OCI-LY7 (cell line): ENCODE measurements around the gene HSPB2. TPM values are rescaled to one million over a fixed set of nuclear protein-coding genes. Genes with fewer than 3 reads are reported as not detected.

Experiments
- BruUV-seq: library from RNA; stranded (reverse); fragments of 400-500 nt; replicated peaks from 2 replicates; lab custom pipeline; 2021; lab: Mats Ljungman, UMichigan
- CTCF ChIA-PET: fragments of 300-600 bp; sonication (Branson Sonifier 250); formaldehyde crosslinking; loops from one replicate; lab custom pipeline; 2022; ENCODE audit warnings: antibody characterized with exemption; ENCODE audit not compliant: unreplicated experiment; lab: Charles Lee
- POLR2A ChIA-PET: fragments of 300-600 bp; sonication (Branson Sonifier 250); formaldehyde crosslinking; loops from one replicate; lab custom pipeline; 2022; ENCODE audit warnings: antibody characterized with exemption; lab: Charles Lee
- DNase-seq: peaks from one replicate; pipeline ENCODE4 v3.0.0-alpha.2; 2015; ENCODE audit warnings: low spot score
- H2AFZ ChIP-seq: fragments of 200-600 bp; sonication (generic), shearing (Covaris generic); 2 replicates; pipeline ENCODE4 v1.6.1; 2014; ENCODE audit warnings: mild to moderate bottlenecking, antibody characterized with exemption, low read length, moderate library complexity
- H3K27ac ChIP-seq: fragments of 200-600 bp; sonication (generic); 2 replicates; pipeline ENCODE4 v1.5.1; 2014; ENCODE audit warnings: mixed run types, low read depth, mild to moderate bottlenecking, moderate library complexity, low read length, inconsistent platforms; ENCODE audit not compliant: poor library complexity, severe bottlenecking
- H3K36me3 ChIP-seq: fragments of 200-600 bp; sonication (generic); 2 replicates; pipeline ENCODE4 v1.6.1; 2014; ENCODE audit warnings: mild to moderate bottlenecking, antibody characterized with exemption, low read length, moderate library complexity, mixed read lengths; ENCODE audit not compliant: insufficient read depth
- H3K4me1 ChIP-seq: fragments of 200-600 bp; sonication (generic); 2 replicates; pipeline ENCODE4 v1.5.1; 2014; ENCODE audit warnings: mild to moderate bottlenecking, low read length; ENCODE audit not compliant: insufficient read depth, poor library complexity, severe bottlenecking
- H3K4me2 ChIP-seq: fragments of 200-600 bp; sonication (generic); 2 replicates; pipeline ENCODE4 v1.6.1; 2014; ENCODE audit warnings: mild to moderate bottlenecking, low read length
- H3K4me3 ChIP-seq: fragments of 200-600 bp; sonication (generic); 2 replicates; pipeline ENCODE4 v1.5.1; 2014; ENCODE audit warnings: mild to moderate bottlenecking, low read depth, low read length; ENCODE audit not compliant: poor library complexity, severe bottlenecking
- H3K79me2 ChIP-seq: fragments of 200-600 bp; sonication (generic); 2 replicates; pipeline ENCODE4 v1.6.1; 2016; ENCODE audit warnings: low read depth, mild to moderate bottlenecking, low read length, moderate library complexity, mixed read lengths; ENCODE audit not compliant: insufficient read depth
- H3K9me2 ChIP-seq: fragments of 200-600 bp; sonication (generic); 2 replicates; pipeline ENCODE4 v1.6.1; 2016; ENCODE audit warnings: mild to moderate bottlenecking, low read length, mixed read lengths; ENCODE audit not compliant: insufficient read depth
- H3K9me3 ChIP-seq: fragments of 200-600 bp; sonication (generic); 2 replicates; pipeline ENCODE4 v1.6.1; 2014; ENCODE audit warnings: mild to moderate bottlenecking, mixed run types, low read length, mixed read lengths
- H4K20me1 ChIP-seq: fragments of 200-600 bp; sonication (generic); 2 replicates; pipeline ENCODE4 v1.6.1; 2014; ENCODE audit warnings: mild to moderate bottlenecking, antibody characterized with exemption, low read length, moderate library complexity, mixed read lengths; ENCODE audit not compliant: insufficient read depth
- EZH2phosphoT487 ChIP-seq: fragments of 200-600 bp; sonication (generic); IDR thresholded peaks from 2 replicates; pipeline ENCODE4 v1.6.1; 2018; ENCODE audit warnings: low read depth, borderline replicate concordance, mild to moderate bottlenecking, mixed run types, antibody characterized with exemption, low read length, moderate library complexity, mixed read lengths
- intact Hi-C: fragments of 100-400 bp; cut with micrococcal nuclease; formaldehyde crosslinking; loops from one replicate; pipeline ENCODE4 v1.10.0; 2022; ENCODE audit not compliant: unreplicated experiment
- total RNA-seq, 2 experiments: library from RNA; depleted of rRNA in 1 of 2; stranded (reverse); fragments of >200 nt in 1 of 2; shearing (Covaris generic) in 1 of 2; gene quantifications; 2 replicates each; pipeline ENCODE4 v1.2.3, GENCODE V29; 2014 to 2022
- TF ChIP-seq, protein P1 (sequence below): fragments of 200-600 bp; sonication (generic); conservative IDR thresholded peaks from 2 replicates; pipeline ENCODE4 v1.5.1; 2014; ENCODE audit warnings: mild to moderate bottlenecking, antibody characterized with exemption, low read length, moderate library complexity, mixed read lengths

The HSPB2 gene
- total RNA-seq, 2 experiments from 2014 or later = not detected

DNA sequence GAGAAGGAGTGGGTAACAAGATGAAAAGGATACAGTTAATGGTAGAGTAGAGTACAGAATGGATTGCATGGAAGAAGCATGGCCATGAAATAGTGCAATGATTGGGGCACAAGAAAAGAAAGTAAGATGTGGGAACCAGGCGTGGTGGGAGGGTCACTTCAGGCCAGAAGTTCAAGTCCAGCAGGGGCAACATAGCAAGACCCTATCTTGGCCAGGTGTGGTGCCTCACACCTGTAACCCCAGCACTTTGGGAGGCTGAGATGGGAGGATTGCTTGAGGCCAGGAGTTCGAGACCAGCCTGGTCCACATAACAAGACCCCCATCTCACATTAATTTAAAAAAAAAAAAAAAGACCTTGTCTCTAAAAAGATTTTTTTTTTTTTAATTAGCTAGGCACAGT is 4.8 kb downstream of the HSPB2 start:
- no peak overlapping the region for H3K4me3 ChIP-seq
- no peaks in the 10 kb centered on the region for H3K4me1 ChIP-seq
- H3K9me3 ChIP-seq = no peaks in the 10 kb centered on the region
- ChIA-PET POLR2A (interaction anchor here (0.7 to 1.9 kb wide), 3 partner anchors 9 to 46 kb away, joined by 3 to 8 read pairs (median 4); partner anchors contain the start of gene ALG9), CTCF (no interaction called here)
- no peak for TF ChIP-seq EZH2phosphoT487
- TF ChIP-seq, protein P1, sequence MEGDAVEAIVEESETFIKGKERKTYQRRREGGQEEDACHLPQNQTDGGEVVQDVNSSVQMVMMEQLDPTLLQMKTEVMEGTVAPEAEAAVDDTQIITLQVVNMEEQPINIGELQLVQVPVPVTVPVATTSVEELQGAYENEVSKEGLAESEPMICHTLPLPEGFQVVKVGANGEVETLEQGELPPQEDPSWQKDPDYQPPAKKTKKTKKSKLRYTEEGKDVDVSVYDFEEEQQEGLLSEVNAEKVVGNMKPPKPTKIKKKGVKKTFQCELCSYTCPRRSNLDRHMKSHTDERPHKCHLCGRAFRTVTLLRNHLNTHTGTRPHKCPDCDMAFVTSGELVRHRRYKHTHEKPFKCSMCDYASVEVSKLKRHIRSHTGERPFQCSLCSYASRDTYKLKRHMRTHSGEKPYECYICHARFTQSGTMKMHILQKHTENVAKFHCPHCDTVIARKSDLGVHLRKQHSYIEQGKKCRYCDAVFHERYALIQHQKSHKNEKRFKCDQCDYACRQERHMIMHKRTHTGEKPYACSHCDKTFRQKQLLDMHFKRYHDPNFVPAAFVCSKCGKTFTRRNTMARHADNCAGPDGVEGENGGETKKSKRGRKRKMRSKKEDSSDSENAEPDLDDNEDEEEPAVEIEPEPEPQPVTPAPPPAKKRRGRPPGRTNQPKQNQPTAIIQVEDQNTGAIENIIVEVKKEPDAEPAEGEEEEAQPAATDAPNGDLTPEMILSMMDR = no peak
- no peaks in the 10 kb centered on the region for H3K79me2 ChIP-seq
- H4K20me1 ChIP-seq = no peaks in the 10 kb centered on the region
- intact Hi-C loops = no loop called here
- no peak overlapping the region for H2AFZ ChIP-seq
- H3K9me2 ChIP-seq = no peaks in the 10 kb centered on the region
- no peak overlapping the region for H3K4me2 ChIP-seq
- BruUV-seq = no TSS peak
- no peaks in the 10 kb centered on the region for H3K36me3 ChIP-seq
- H3K27ac ChIP-seq = no peak overlapping the region
- DNase-seq = no peak

DNA sequence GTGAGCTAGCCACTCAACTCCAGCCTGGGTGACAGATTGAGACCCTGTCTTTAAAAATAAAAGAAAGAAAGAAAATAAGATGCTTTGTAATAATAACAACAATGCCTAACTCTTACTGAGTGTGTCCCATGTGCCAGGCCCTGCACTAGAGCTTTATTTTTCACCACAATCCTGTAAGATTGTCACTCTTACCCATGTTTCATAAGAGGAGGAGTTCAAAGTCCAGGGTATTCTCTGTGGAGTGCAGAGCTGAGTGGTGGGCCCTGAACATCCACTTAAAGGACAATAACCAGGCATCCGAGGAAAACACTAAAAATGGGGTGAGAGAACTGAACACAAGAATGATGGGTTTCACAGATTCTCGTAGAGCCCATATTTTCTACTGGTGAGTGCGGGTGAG is 5.3 kb downstream of the HSPB2 start:
- Histone ChIP-seq H3K4me1 (no peaks in the 10 kb centered on the region), H4K20me1 (no peaks in the 10 kb centered on the region), H3K9me2 (no peaks in the 10 kb centered on the region), H3K4me3 (no peak overlapping the region), H3K4me2 (no peak overlapping the region), H3K79me2 (no peaks in the 10 kb centered on the region), H3K27ac (no peak overlapping the region), H3K9me3 (no peaks in the 10 kb centered on the region), H3K36me3 (no peaks in the 10 kb centered on the region), H2AFZ (no peak overlapping the region)
- intact Hi-C loops = no loop called here
- no peak for DNase-seq
- TF ChIP-seq, protein P1 = no peak
- no peak for TF ChIP-seq EZH2phosphoT487
- POLR2A ChIA-PET = interaction anchor here (0.7 to 1.9 kb wide), 4 partner anchors 9 to 114 kb away, joined by 3 to 12 read pairs (median 6); partner anchors contain the start of gene ALG9
- BruUV-seq = no TSS peak
- CTCF ChIA-PET = no interaction called here

DNA sequence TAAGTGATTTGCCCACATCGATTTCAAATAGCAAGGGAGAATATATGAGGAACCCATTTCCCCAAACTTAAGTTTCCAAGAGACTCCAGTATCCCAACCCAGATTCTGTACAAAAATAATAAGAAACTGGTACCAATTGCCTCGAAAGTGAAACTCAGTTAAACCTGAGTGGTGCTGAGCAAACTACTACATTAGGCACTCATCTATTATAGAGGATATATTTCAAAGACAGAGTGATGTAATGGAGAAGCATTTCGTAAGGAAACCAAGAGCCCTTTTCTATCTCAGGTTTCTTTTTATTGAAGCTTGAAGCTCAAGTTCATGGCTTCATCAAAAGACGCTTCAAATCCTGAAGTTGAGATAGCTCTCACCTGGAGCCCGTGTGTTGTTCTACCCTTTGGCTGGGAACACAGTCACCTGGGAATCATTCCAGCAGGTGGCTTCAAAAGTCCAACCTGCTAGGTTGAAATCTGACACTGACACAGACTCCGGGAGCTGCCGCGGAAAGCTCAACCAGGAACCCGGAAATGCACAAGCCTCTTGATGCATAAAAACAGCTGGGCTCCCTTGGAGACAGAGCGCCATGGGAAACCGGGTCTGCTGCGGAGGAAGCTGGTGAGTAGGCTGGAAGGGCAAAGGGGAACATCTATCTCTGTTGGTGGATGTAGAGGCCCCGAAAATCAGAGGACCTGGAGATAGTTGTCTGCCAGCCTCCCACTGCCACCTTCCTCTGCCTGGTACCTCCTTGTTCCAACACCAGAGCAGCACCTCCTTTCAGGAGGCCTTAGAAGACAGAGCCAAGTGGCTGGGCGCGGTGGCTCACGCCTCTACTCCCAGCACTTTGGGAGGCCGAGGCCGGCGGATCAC is 6.1 kb downstream of the HSPB2 start, which contains the start of gene C11orf52:
TSS of gene C11orf52 (plus strand) at position 524 of the 867 bp plus-strand sequence. CDS start at position 584, 60 bp downstream.
- no peak within 1 kb of the TSS for H3K4me2 ChIP-seq

More for the DNA sequence above, 6.1 kb downstream of the HSPB2 start, which contains the start of gene C11orf52:
- Histone ChIP-seq H4K20me1 (no peaks in the 10 kb centered on the region), H3K9me2 (no peaks in the 10 kb centered on the region), H2AFZ (no peak within 1 kb of the TSS), H3K27ac (no peak within 1 kb of the TSS), H3K4me3 (no peak within 1 kb of the TSS), H3K4me1 (no peaks in the 10 kb centered on the region), H3K9me3 (no peaks in the 10 kb centered on the region), H3K36me3 (no peaks in the 10 kb centered on the region), H3K79me2 (no peaks in the 10 kb centered on the region)
- POLR2A ChIA-PET = interaction anchor here (0.6 to 1.9 kb wide), 4 partner anchors 8 to 238 kb away, joined by 3 to 12 read pairs (median 6); no protein-coding TSS in a partner anchor
- DNase-seq = no peak
- CTCF ChIA-PET = no interaction called here
- intact Hi-C loops = no loop called here
- no peak for TF ChIP-seq EZH2phosphoT487
- TF ChIP-seq, protein P1 = no peak
- BruUV-seq = no TSS peak
